OCI-LY1 (cell line): ENCODE data around the gene CSF3R.
A peak's percentile ranks its signal among the peaks of the same experiment; 100 is the strongest.

Experiments
- H2AFZ ChIP-seq: fragments of 200-600 bp; sonication (generic), shearing (Covaris generic); 2 replicates; pipeline ENCODE4 v1.6.0; 2014; ENCODE audit warnings: antibody characterized with exemption, mild to moderate bottlenecking, low read length
- H3F3A ChIP-seq: fragments of 200-600 bp; sonication (generic), shearing (Covaris generic); 2 replicates; pipeline ENCODE4 v1.6.0; 2014; ENCODE audit warnings: mild to moderate bottlenecking, antibody characterized with exemption, low read length, moderate library complexity; ENCODE audit not compliant: insufficient read depth
- H3K27ac ChIP-seq: fragments of 200-600 bp; sonication (generic); 2 replicates; pipeline ENCODE4 v1.5.1; 2014; ENCODE audit warnings: low read length, mixed run types, mild to moderate bottlenecking, low read depth; ENCODE audit not compliant: poor library complexity, severe bottlenecking
- H3K27me3 ChIP-seq: fragments of 200-600 bp; sonication (generic); 2 replicates; pipeline ENCODE4 v1.6.0; 2014; ENCODE audit warnings: antibody characterized with exemption, mild to moderate bottlenecking, low read length, moderate library complexity; ENCODE audit not compliant: insufficient read depth
- H3K36me3 ChIP-seq: fragments of 200-600 bp; sonication (generic); 2 replicates; pipeline ENCODE4 v1.6.1; 2014; ENCODE audit warnings: mild to moderate bottlenecking, antibody characterized with exemption, low read length, moderate library complexity, mixed read lengths; ENCODE audit not compliant: insufficient read depth
- H3K4me1 ChIP-seq: fragments of 200-600 bp; sonication (generic); 2 replicates; pipeline ENCODE4 v1.5.1; 2014; ENCODE audit warnings: mild to moderate bottlenecking, low read length, moderate library complexity; ENCODE audit not compliant: insufficient read depth, severe bottlenecking
- H3K4me2 ChIP-seq: fragments of 200-600 bp; sonication (generic), shearing (Covaris generic); 2 replicates; pipeline ENCODE4 v1.6.1; 2014; ENCODE audit warnings: low read length
- H3K4me3 ChIP-seq: fragments of 200-600 bp; sonication (generic); 2 replicates; pipeline ENCODE4 v1.5.1; 2014; ENCODE audit warnings: low read length, low read depth, mild to moderate bottlenecking, mixed read lengths; ENCODE audit not compliant: poor library complexity, severe bottlenecking
- H3K79me2 ChIP-seq: fragments of 200-600 bp; shearing (Covaris generic); 2 replicates; pipeline ENCODE4 v1.6.1; 2016; ENCODE audit warnings: mixed run types, low read length, mixed read lengths; ENCODE audit not compliant: insufficient read depth
- H3K9ac ChIP-seq: fragments of 200-600 bp; sonication (generic), shearing (Covaris generic); 2 replicates; pipeline ENCODE4 v1.6.1; 2014; ENCODE audit warnings: mild to moderate bottlenecking, low read length, mixed read lengths
- H3K9me2 ChIP-seq: fragments of 200-600 bp; sonication (generic), shearing (Covaris generic); 2 replicates; pipeline ENCODE4 v1.6.1; 2014; ENCODE audit warnings: low read depth, mild to moderate bottlenecking, low read length, mixed read lengths
- H3K9me3 ChIP-seq: fragments of 200-600 bp; shearing (Covaris generic); 2 replicates; pipeline ENCODE4 v1.6.1; 2014; ENCODE audit warnings: low read length, mixed read lengths
- H4K20me1 ChIP-seq: fragments of 200-600 bp; sonication (generic), shearing (Covaris generic); 2 replicates; pipeline ENCODE4 v1.6.0; 2016; ENCODE audit warnings: mild to moderate bottlenecking, low read length; ENCODE audit not compliant: insufficient read depth
- CTCF ChIP-seq: fragments of 200-600 bp; sonication (generic), shearing (Covaris generic); IDR thresholded peaks from 2 replicates; pipeline ENCODE4 v1.5.1; 2017; ENCODE audit warnings: mild to moderate bottlenecking, antibody characterized with exemption, low read length, moderate library complexity, mixed read lengths
- EZH2 ChIP-seq: fragments of 200-600 bp; sonication (generic), shearing (Covaris generic); IDR thresholded peaks from 2 replicates; pipeline ENCODE4 v1.8.0; 2017; ENCODE audit warnings: borderline replicate concordance, mixed run types, mild to moderate bottlenecking, antibody characterized with exemption, low read length, moderate library complexity, mixed read lengths

The CSF3R gene

GRCh38 chr1:36529769-36530260 lies 47.1 kb upstream of the CSF3R start:
- Histone ChIP-seq H3K9me3 (no peaks in the 10 kb centered on the region), H3F3A (no peaks in the 10 kb centered on the region), H3K36me3 (no peaks in the 10 kb centered on the region), H3K4me1 (no peaks in the 10 kb centered on the region), H2AFZ (no peak overlapping the region), H3K27me3 (peaks cover 14% of the 10 kb centered on the region; the same call in 1 of the 2 replicates), H3K9me2 (no peaks in the 10 kb centered on the region), H3K9ac (no peak overlapping the region), H3K27ac (no peak overlapping the region), H4K20me1 (no peaks in the 10 kb centered on the region), H3K4me2 (no peak overlapping the region), H3K4me3 (no peak overlapping the region), H3K79me2 (no peaks in the 10 kb centered on the region)
- TF ChIP-seq EZH2 (no peak), CTCF (no peak)

DNA sequence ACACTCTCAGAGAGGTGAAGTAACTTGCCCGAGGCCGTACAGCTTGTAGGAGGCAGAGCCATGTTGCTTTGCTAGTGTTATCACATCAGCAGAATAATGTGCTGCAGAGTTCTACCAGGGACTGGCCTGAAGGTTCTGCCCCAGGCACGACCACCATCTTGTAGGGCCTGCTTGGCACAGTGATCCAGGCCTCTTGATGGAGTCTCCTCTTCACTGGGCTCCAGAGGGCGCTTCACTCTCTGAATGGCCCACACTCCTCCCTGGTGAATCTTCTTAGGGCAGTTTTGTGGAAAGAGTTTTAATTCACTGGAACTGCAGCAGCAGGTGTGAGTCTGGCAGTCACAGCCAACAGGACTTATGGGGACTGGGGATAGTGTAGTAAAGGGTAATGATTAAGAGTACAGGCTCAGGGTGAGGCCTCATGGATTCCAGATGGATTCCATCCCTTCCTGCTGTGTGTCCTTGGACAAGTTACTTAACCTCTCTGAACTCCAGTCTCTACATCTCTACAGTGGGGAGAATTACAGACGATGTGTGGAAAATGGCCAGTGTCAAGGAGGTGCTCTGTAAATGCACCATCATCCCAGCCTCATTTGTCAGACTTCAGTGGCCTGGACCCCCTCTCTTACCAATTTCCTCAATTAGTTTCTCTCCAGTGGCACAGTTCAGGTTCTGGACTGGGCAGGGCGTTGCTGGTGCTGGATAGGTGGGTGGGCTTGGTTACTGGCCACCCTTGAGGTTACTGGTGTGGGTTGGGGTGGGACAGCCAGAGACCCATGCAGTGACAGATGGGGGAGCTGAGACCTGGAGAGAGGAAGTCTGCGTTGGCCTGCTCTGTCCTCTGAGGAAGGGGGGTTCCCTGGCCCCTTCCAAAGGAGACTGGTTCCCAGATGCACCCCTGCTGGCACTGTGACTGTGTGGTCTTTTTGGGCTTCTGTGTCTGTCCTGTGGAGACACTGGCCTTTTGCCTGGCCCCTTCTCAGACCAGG lies 45.9 kb upstream of the CSF3R start:
- Histone ChIP-seq H3K4me1 (no peaks in the 10 kb centered on the region), H3K4me2 (no peak overlapping the region), H3K79me2 (no peaks in the 10 kb centered on the region), H4K20me1 (no peaks in the 10 kb centered on the region), H3K4me3 (no peak overlapping the region), H3K9me2 (no peaks in the 10 kb centered on the region), H3K9ac (no peak overlapping the region), H3K27ac (no peak overlapping the region), H3K27me3 (peaks cover 10% of the 10 kb centered on the region; the same call in 1 of the 2 replicates), H3K9me3 (no peaks in the 10 kb centered on the region), H3K36me3 (no peaks in the 10 kb centered on the region), H3F3A (no peaks in the 10 kb centered on the region), H2AFZ (no peak overlapping the region)
- TF ChIP-seq CTCF = peak; percentile 28; the same call in 1 of the 2 replicates
- TF ChIP-seq EZH2 = no peak

- H3K9ac ChIP-seq = no peak overlapping the region
- H3K36me3 ChIP-seq = no peaks in the 10 kb centered on the region
- H3K4me2 ChIP-seq = no peak overlapping the region
- H3F3A ChIP-seq = no peaks in the 10 kb centered on the region
- H4K20me1 ChIP-seq = no peaks in the 10 kb centered on the region
- peaks cover 9% of the 10 kb centered on the region; the same call in 1 of the 2 replicates for H3K27me3 ChIP-seq
- H2AFZ ChIP-seq = no peak overlapping the region
- H3K4me3 ChIP-seq = no peak overlapping the region
- H3K27ac ChIP-seq = no peak overlapping the region
- no peaks in the 10 kb centered on the region for H3K79me2 ChIP-seq
- no peak for TF ChIP-seq CTCF
- no peak for TF ChIP-seq EZH2
- H3K9me2 ChIP-seq = no peaks in the 10 kb centered on the region
- no peaks in the 10 kb centered on the region for H3K4me1 ChIP-seq
- H3K9me3 ChIP-seq = no peaks in the 10 kb centered on the region
These were observed 42.5 kb upstream of the CSF3R start for GRCh38 chr1:36525166-36525565.
